Activated naive CD8-positive, alpha-beta T cell treated with anti-CD3 and anti-CD28 coated beads, Interleukin-2, amount 50 U/mL, for 24 hours (primary cell): ENCODE results near the gene WNK2.

Experiments
- ATAC-seq: fragments of 150-1000 bp; cut with Tn5 transposase; one replicate; pipeline ENCODE4 v1.10.0; 2021
- DNase-seq: peaks from one replicate; pipeline ENCODE4 v3.0.0; 2021
- H3K27ac Mint-ChIP-seq: one replicate; pipeline ENCODE4 v1.8.0; 2021; ENCODE audit warnings: mild to moderate bottlenecking, mixed read lengths
- H3K27me3 Mint-ChIP-seq: one replicate; pipeline ENCODE4 v1.8.0; 2021; ENCODE audit warnings: mixed read lengths
- H3K36me3 Mint-ChIP-seq: one replicate; pipeline ENCODE4 v1.8.0; 2021; ENCODE audit warnings: low read depth, mixed read lengths
- H3K4me1 Mint-ChIP-seq: one replicate; pipeline ENCODE4 v1.8.0; 2021; ENCODE audit warnings: mixed read lengths
- H3K4me3 Mint-ChIP-seq: one replicate; pipeline ENCODE4 v1.8.0; 2021; ENCODE audit warnings: mild to moderate bottlenecking, moderate library complexity, mixed read lengths
- H3K9me3 Mint-ChIP-seq: one replicate; pipeline ENCODE4 v1.8.0; 2021; ENCODE audit warnings: mixed read lengths

WNK2 gene

DNA sequence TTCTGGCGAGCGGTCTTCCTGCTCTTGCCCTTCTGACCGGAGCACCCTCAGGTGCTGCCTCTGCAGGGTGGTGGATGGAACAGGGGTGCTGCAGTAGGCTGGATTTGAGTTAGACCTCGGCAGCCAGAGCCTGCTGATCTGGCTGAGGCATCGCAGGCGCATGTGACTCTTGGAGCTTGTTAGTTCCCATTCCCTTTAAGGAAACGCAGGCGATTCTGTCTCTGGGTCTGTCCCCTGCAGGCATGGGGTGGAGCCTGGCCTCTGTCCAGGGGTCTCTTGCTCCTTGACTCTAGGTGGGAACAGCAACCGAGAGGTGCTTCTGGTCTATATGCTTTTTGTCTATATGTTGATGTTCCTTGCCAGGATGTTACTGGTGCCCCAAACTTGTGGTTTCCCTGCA lies 3.1 kb downstream of the WNK2 start:
- ATAC-seq (no peak), DNase-seq (no peak)
- H3K9me3 Mint-ChIP-seq, result no peaks in the 10 kb centered on the region
- no peak overlapping the region for H3K27ac Mint-ChIP-seq
- no peak overlapping the region for H3K4me3 Mint-ChIP-seq
- no peaks in the 10 kb centered on the region for H3K36me3 Mint-ChIP-seq
- H3K27me3 Mint-ChIP-seq, result peaks cover 33% of the 10 kb centered on the region
- peaks cover 6% of the 10 kb centered on the region for H3K4me1 Mint-ChIP-seq

- Mint-ChIP-seq H3K36me3 (no peaks in the 10 kb centered on the region), H3K27ac (no peak overlapping the region), H3K27me3 (peaks cover 32% of the 10 kb centered on the region), H3K4me1 (peaks cover 6% of the 10 kb centered on the region), H3K9me3 (no peaks in the 10 kb centered on the region), H3K4me3 (no peak overlapping the region)
- ATAC-seq (no peak), DNase-seq (no peak)
Measured at GRCh38 chr9:93187574-93187973, 3.6 kb downstream of the WNK2 start.

- H3K27me3 Mint-ChIP-seq, result peaks cover 21% of the 10 kb centered on the region
- no peak for DNase-seq
- no peak overlapping the region for H3K4me3 Mint-ChIP-seq
- no peak overlapping the region for H3K27ac Mint-ChIP-seq
- no peaks in the 10 kb centered on the region for H3K36me3 Mint-ChIP-seq
- H3K9me3 Mint-ChIP-seq, result no peaks in the 10 kb centered on the region
- H3K4me1 Mint-ChIP-seq, result no peaks in the 10 kb centered on the region
- no peak for ATAC-seq
Measured at GRCh38 chr9:93188426-93189368, 4.8 kb downstream of the WNK2 start.

- Mint-ChIP-seq H3K27me3 (peaks cover 19% of the 10 kb centered on the region), H3K4me1 (no peaks in the 10 kb centered on the region), H3K4me3 (no peak overlapping the region), H3K36me3 (no peaks in the 10 kb centered on the region), H3K27ac (no peak overlapping the region), H3K9me3 (no peaks in the 10 kb centered on the region)
- no peak for DNase-seq
- ATAC-seq, result no peak
Measured at GRCh38 chr9:93189369-93190132, 5.6 kb downstream of the WNK2 start.

DNA sequence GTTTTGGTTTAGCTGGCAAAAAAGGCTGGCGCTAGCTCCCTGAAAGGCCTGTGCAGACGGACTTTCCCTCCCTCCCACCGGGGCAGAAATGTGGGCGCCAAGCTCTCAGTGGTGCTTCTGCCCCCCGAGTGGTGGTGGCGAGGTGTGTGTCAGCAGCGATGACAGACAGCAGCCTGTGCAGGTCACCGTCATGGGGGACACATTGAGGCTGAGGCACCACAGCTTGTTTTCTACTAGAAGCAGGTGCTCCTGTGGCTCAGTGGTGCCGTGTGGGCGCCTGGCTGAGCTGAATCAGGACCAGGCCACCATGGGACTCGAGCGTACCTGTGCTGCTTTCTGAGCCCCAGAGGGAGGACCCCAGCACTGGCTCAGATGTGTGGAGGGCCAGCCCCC lies 6.2 kb downstream of the WNK2 start:
- Mint-ChIP-seq H3K9me3 (no peaks in the 10 kb centered on the region), H3K36me3 (no peaks in the 10 kb centered on the region), H3K27me3 (peaks cover 19% of the 10 kb centered on the region), H3K27ac (no peak overlapping the region), H3K4me1 (no peaks in the 10 kb centered on the region), H3K4me3 (no peak overlapping the region)
- no peak for DNase-seq
- no peak for ATAC-seq

DNA sequence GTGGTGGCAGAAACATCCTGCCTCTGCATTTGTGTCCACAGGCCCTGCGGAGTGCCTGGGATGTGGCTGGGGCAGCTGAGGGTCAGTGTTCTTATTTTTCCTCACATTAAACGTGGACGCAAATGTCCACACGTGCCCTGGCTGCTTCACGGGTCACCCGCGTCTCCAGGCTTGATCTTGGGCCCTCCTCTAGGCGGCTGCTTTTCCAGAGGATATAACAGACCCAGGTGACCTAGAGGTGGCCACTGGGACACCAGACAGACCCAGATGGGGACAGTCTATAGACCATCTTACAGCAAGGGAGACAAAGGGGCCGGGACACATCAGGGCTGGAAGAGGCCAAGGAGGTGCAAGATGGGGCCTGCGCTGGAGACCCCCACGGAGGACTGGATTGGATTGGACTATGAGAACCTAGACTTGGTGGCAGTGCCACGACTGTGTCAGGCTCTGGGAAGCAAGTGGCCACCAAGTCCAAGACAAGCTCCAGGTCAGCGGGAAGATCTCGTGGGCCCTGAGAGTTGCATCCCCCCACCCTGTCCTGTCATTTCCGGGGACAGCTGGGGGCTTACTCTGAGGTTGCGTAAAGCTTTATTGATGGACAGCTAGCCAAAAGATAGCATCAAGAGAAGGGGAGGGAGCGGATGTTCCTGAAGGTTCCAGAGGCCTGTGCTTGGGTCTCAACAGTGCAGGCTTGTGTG lies 6.9 kb downstream of the WNK2 start:
- Mint-ChIP-seq H3K9me3 (no peaks in the 10 kb centered on the region), H3K4me1 (no peaks in the 10 kb centered on the region), H3K27me3 (peaks cover 15% of the 10 kb centered on the region), H3K36me3 (no peaks in the 10 kb centered on the region), H3K4me3 (no peak overlapping the region), H3K27ac (no peak overlapping the region)
- DNase-seq (no peak), ATAC-seq (no peak)

DNA sequence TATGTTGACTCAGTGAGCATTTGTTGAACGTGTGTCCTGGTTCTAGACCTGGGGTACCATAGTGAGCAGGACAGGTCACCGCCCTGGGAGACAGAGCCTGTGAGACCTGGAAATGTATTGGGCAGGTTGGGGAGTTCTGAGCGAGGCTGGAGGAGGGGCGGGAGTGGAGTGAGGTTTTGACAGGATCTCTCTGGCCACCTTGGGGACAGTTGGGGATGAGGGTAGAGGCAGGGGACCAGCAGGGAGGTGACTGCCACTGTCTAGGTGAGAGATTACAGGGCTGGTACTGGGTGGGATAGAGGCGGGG lies 7.4 kb downstream of the WNK2 start:
- no peak for DNase-seq
- H3K27ac Mint-ChIP-seq, result no peak overlapping the region

DNA sequence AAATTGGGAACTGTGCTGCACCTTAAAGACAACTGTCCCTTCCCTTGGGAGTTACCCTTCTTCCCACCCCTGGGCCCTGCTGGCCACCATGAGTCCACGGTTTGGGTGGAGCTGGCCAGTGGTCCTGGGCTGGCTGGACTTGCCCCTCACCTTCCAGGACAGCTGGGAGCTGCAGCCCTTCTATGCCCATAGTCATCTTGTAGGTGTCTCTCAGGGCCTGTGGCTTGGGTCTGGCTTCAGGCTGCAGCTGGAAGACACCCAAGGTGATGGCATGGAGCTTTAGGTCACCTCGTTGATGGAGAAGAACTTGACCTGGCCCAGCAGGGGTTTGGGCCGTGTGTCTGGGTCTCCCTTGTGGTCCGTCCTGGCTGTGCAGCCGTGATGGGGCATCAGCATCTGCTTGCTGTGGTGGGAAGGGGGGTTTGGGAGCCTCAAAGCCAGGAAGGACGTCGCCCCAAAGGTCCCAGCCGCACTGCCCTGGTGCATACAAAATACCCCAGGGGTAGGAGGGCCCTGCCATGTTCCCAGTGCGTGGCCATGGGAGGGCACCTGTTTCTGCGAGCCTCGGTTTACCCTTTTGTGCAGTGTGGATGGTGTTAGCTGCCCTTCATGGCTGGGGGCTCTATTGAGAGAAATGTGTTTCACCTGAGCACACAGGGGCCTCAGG lies 8.9 kb downstream of the WNK2 start:
- no peak overlapping the region for H3K4me3 Mint-ChIP-seq

More for the DNA sequence above, 7.4 kb downstream of the WNK2 start:
- Mint-ChIP-seq H3K4me3 (no peak overlapping the region), H3K9me3 (no peaks in the 10 kb centered on the region), H3K27me3 (peaks cover 10% of the 10 kb centered on the region), H3K4me1 (no peaks in the 10 kb centered on the region), H3K36me3 (no peaks in the 10 kb centered on the region)
- no peak for ATAC-seq

GRCh38 chr9:93193388-93194220 lies 9.7 kb downstream of the WNK2 start:
- no peak for ATAC-seq
- Mint-ChIP-seq H3K9me3 (no peaks in the 10 kb centered on the region), H3K27me3 (peaks cover 1% of the 10 kb centered on the region), H3K4me1 (no peaks in the 10 kb centered on the region), H3K27ac (no peak overlapping the region), H3K4me3 (no peak overlapping the region), H3K36me3 (no peaks in the 10 kb centered on the region)
- no peak for DNase-seq

More for the DNA sequence above, 8.9 kb downstream of the WNK2 start:
- Mint-ChIP-seq H3K4me1 (no peaks in the 10 kb centered on the region), H3K9me3 (no peaks in the 10 kb centered on the region), H3K27me3 (peaks cover 1% of the 10 kb centered on the region), H3K36me3 (no peaks in the 10 kb centered on the region), H3K27ac (no peak overlapping the region)
- DNase-seq (no peak), ATAC-seq (no peak)

DNA sequence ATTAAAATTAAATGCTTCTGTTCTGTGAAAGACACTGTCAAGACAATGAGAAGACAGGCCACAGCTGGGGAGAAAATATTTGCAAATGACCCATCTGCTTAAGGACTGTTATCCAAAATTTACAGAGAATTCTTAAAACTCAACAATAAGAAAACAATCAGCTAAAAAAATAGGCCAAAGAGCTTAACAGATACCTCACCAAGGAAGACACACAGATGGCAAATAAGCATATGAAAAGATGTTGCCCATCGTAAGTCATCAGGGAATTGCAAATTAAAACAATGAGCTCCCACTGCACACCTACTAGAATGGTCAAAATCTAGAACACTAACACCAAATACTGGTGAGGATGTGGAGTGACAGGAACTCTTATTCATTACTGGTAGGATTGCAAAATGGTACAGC lies 10.3 kb downstream of the WNK2 start:
- no peak overlapping the region for H3K27ac Mint-ChIP-seq
- no peaks in the 10 kb centered on the region for H3K4me1 Mint-ChIP-seq
- no peaks in the 10 kb centered on the region for H3K36me3 Mint-ChIP-seq
- H3K9me3 Mint-ChIP-seq, result no peaks in the 10 kb centered on the region
- H3K27me3 Mint-ChIP-seq, result peaks cover 1% of the 10 kb centered on the region
- no peak for DNase-seq
- ATAC-seq, result no peak
- H3K4me3 Mint-ChIP-seq, result no peak overlapping the region

DNA sequence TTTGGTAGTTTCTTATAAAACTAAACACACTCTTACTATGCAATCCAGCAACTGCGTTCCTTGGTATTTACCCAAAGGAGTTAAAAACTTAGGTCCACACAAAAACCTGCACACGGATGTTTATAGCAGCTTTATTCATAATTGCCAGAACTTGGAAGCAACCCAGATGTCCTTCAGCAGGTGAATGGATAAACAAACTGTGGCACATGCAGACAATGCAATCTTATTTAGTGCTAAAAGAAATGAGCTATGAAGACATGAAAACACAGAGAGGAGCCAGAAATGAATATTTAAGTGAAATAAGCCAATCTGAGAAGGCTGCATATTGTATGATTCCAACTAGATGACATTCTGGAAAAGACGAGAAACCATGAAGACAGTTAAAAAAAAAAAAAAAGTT lies 10.7 kb downstream of the WNK2 start:
- Mint-ChIP-seq H3K36me3 (no peaks in the 10 kb centered on the region), H3K27ac (no peak overlapping the region), H3K27me3 (peaks cover 1% of the 10 kb centered on the region), H3K9me3 (no peaks in the 10 kb centered on the region), H3K4me3 (no peak overlapping the region), H3K4me1 (no peaks in the 10 kb centered on the region)
- no peak for DNase-seq
- ATAC-seq, result no peak

DNA sequence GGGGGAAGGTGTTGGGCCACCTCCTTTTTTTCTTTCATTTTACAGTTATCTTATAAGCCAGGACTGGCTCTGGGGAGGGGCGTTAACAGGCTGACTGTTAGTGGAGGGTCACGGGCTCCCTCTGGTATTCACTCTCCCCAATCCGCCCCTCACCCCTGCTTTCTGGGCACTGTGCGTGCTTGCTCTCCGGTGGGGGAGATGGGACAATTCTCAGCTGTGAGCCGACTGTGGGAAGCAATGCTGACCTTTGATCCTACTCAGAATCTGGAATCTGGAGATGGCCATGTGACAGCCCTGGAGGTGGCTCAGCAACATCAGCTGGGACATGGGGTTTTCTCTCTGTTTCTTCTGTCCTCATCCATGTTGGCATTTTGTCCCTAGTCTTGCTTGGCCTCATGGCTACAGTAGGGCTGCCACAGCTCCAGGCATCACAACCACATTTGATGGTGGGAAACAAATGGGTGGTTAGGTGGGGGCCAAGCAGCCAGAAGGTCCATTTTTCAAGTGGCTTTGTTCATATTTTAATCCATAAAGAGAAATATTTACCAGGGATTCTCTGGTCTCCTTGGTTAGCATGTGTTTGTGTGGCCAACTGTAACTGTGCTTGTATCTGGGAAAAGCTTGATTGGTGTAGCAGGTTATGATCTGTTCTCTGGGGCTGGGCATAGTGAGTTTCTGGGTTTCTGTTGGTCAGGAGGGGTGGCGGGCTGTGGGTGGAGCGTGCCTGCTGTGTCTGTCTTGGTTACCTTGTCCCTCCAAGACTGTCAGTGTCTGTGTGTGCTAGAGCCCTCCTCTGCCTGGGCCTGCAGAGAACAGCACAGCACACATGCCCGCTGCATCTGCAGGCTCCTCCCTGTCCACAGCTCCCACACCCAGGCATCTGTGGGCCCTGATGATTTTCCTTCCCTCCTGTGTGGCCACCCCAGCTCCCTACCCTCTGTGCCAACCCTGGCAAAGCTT lies 12.4 kb downstream of the WNK2 start:
- Mint-ChIP-seq H3K27me3 (no peaks in the 10 kb centered on the region), H3K27ac (no peak overlapping the region)

GRCh38 chr9:93197670-93198069 lies 13.7 kb downstream of the WNK2 start:
- no peaks in the 10 kb centered on the region for H3K36me3 Mint-ChIP-seq
- no peaks in the 10 kb centered on the region for H3K27me3 Mint-ChIP-seq
- H3K27ac Mint-ChIP-seq, result no peak overlapping the region
- no peaks in the 10 kb centered on the region for H3K4me1 Mint-ChIP-seq
- no peaks in the 10 kb centered on the region for H3K9me3 Mint-ChIP-seq
- no peak overlapping the region for H3K4me3 Mint-ChIP-seq
- DNase-seq, result no peak
- no peak for ATAC-seq

More for the DNA sequence above, 12.4 kb downstream of the WNK2 start:
- ATAC-seq (no peak), DNase-seq (no peak)
- H3K4me3 Mint-ChIP-seq, result no peak overlapping the region
- no peaks in the 10 kb centered on the region for H3K9me3 Mint-ChIP-seq
- no peaks in the 10 kb centered on the region for H3K36me3 Mint-ChIP-seq
- H3K4me1 Mint-ChIP-seq, result no peaks in the 10 kb centered on the region
